IPS-18a (cell line): Measurements from ENCODE around the gene FCF1.

ENCODE experiments used
- H3K27ac ChIP-seq: one replicate; pipeline ENCODE4 v1.5.1; 2013; ENCODE audit warnings: low read length
- H3K27me3 ChIP-seq: one replicate; pipeline ENCODE4 v1.6.1; 2013; ENCODE audit warnings: mild to moderate bottlenecking, low read length; ENCODE audit not compliant: control insufficient read depth, insufficient read depth
- H3K36me3 ChIP-seq: one replicate; pipeline ENCODE4 v1.6.1; 2013; ENCODE audit warnings: low read depth, low read length; ENCODE audit not compliant: control insufficient read depth
- H3K4me1 ChIP-seq: one replicate; pipeline ENCODE4 v1.6.1; 2013; ENCODE audit warnings: low read depth, low read length; ENCODE audit not compliant: control insufficient read depth
- H3K4me3 ChIP-seq: one replicate; pipeline ENCODE4 v1.5.1; 2013; ENCODE audit warnings: low read length
- H3K9ac ChIP-seq: one replicate; pipeline ENCODE4 v1.6.1; 2013; ENCODE audit warnings: mild to moderate bottlenecking, low read length, moderate library complexity
- H3K9me3 ChIP-seq: one replicate; pipeline ENCODE4 v1.6.1; 2013; ENCODE audit warnings: low read depth, low read length; ENCODE audit not compliant: control insufficient read depth

FCF1 gene

GRCh38 chr14:74712499-74713394, at the start of gene FCF1, which contains the start of gene AREL1:
FCF1 (plus strand) TSS chr14:74713144; CDS start chr14:74713198, 54 bp downstream.
AREL1 (minus strand) TSS chr14:74713080; CDS start chr14:74685615, 27,465 bp downstream.
- Histone ChIP-seq H3K4me3 (peak within 1 kb of the TSS; percentile 89), H3K27ac (no peak within 1 kb of the TSS), H3K27me3 (no peaks in the 10 kb centered on the region), H3K4me1 (peaks cover 4% of the 10 kb centered on the region), H3K36me3 (peaks cover 24% of the 10 kb centered on the region), H3K9ac (peak within 1 kb of the TSS; percentile 76), H3K9me3 (no peaks in the 10 kb centered on the region)

GRCh38 chr14:74663884-74664283, 49.1 kb upstream of the FCF1 start:
- Histone ChIP-seq H3K27ac (no peak overlapping the region), H3K9me3 (no peaks in the 10 kb centered on the region), H3K9ac (no peak overlapping the region), H3K4me1 (no peaks in the 10 kb centered on the region), H3K27me3 (no peaks in the 10 kb centered on the region), H3K4me3 (no peak overlapping the region), H3K36me3 (peaks cover 64% of the 10 kb centered on the region)

GRCh38 chr14:74664717-74665116, 48.2 kb upstream of the FCF1 start:
- no peak overlapping the region for H3K9ac ChIP-seq
- peaks cover 71% of the 10 kb centered on the region for H3K36me3 ChIP-seq
- H3K9me3 ChIP-seq = no peaks in the 10 kb centered on the region
- H3K27ac ChIP-seq = no peak overlapping the region
- H3K4me3 ChIP-seq = no peak overlapping the region
- no peaks in the 10 kb centered on the region for H3K27me3 ChIP-seq
- H3K4me1 ChIP-seq = no peaks in the 10 kb centered on the region

- Histone ChIP-seq H3K9ac (no peak overlapping the region), H3K4me3 (no peak overlapping the region), H3K4me1 (no peaks in the 10 kb centered on the region), H3K27me3 (no peaks in the 10 kb centered on the region), H3K9me3 (no peaks in the 10 kb centered on the region), H3K36me3 (peaks cover 59% of the 10 kb centered on the region), H3K27ac (no peak overlapping the region)
Measured at GRCh38 chr14:74667758-74668157, 45.2 kb upstream of the FCF1 start.

GRCh38 chr14:74669256-74669655, 43.7 kb upstream of the FCF1 start:
- Histone ChIP-seq H3K9ac (no peak overlapping the region), H3K9me3 (no peaks in the 10 kb centered on the region), H3K36me3 (peaks cover 58% of the 10 kb centered on the region), H3K4me1 (no peaks in the 10 kb centered on the region), H3K4me3 (no peak overlapping the region), H3K27me3 (no peaks in the 10 kb centered on the region), H3K27ac (no peak overlapping the region)

DNA sequence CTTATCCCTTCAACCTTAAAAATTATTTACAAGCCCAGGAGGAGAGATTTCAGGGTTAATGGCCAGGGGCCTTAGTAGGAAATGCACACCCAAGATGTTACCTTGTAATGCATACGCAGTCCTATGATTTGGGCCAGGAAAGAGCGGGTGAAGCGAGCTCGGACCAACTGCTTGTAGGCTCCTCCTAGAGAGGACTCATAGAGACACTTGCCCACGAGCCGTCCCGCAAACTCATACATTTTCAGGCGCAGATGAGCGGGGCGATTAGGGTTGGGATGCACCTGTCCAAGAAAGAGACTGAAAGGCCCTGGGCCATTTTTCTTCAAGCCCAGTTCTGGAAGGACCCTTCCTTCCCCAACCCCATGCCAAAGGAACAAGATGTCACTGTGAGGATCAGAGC, 43.1 kb upstream of the FCF1 start:
- H3K27me3 ChIP-seq = no peaks in the 10 kb centered on the region
- no peak overlapping the region for H3K27ac ChIP-seq
- peaks cover 60% of the 10 kb centered on the region for H3K36me3 ChIP-seq
- H3K4me1 ChIP-seq = no peaks in the 10 kb centered on the region
- no peak overlapping the region for H3K4me3 ChIP-seq
- H3K9me3 ChIP-seq = no peaks in the 10 kb centered on the region
- H3K9ac ChIP-seq = no peak overlapping the region

- H3K36me3 ChIP-seq = peaks cover 64% of the 10 kb centered on the region
Measured at GRCh38 chr14:74670726-74671411, 42.1 kb upstream of the FCF1 start.

DNA sequence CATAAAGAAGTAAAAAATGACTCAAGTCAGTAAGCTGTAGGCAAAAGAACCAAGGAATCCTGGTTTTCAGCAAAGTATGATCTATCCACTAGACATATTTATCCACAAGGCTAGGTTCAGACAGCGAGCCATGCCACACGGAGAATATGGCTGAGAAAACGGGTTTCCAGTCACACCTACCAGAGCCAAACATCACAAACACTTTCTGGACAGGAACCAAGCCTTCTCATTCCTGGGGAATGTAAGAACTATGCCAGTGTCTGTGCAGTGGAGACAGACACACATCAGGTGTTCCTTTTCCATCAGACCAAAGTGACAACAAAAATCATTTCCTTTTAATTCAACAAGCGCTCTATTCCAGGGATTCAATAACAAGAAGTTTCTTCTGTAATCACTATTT, 41.2 kb upstream of the FCF1 start:
- H3K9ac ChIP-seq = no peak overlapping the region
- H3K9me3 ChIP-seq = no peaks in the 10 kb centered on the region
- H3K4me3 ChIP-seq = no peak overlapping the region
- no peaks in the 10 kb centered on the region for H3K4me1 ChIP-seq
- H3K27me3 ChIP-seq = no peaks in the 10 kb centered on the region
- H3K27ac ChIP-seq = no peak overlapping the region
- H3K36me3 ChIP-seq = peaks cover 65% of the 10 kb centered on the region

More at GRCh38 chr14:74670726-74671411, 42.1 kb upstream of the FCF1 start:
- H3K4me3 ChIP-seq = no peak overlapping the region
- no peak overlapping the region for H3K27ac ChIP-seq
- H3K4me1 ChIP-seq = no peaks in the 10 kb centered on the region
- H3K27me3 ChIP-seq = no peaks in the 10 kb centered on the region
- no peak overlapping the region for H3K9ac ChIP-seq
- H3K9me3 ChIP-seq = no peaks in the 10 kb centered on the region

GRCh38 chr14:74673768-74674167, 39.2 kb upstream of the FCF1 start:
- Histone ChIP-seq H3K9me3 (no peaks in the 10 kb centered on the region), H3K9ac (no peak overlapping the region), H3K36me3 (peaks cover 48% of the 10 kb centered on the region), H3K4me1 (no peaks in the 10 kb centered on the region), H3K27ac (no peak overlapping the region), H3K4me3 (no peak overlapping the region), H3K27me3 (no peaks in the 10 kb centered on the region)

DNA sequence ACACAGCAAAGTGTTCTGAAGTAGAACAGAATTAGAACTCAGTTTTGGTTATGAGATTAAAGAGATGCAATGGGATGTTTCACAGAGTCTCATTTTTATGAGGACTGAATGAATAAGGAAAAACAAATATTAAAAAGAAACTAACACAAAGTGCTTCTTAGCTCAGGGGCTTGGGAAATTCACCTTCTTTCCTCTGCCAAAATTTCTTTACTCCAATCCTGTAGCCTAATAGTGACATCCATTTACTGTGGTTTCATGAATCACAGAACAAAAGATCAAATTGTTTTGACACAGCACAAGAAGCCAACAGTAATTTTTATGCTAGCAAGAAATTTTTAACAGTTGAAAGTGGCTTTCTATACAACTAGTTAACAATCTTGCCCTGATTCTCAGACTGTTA, 37.7 kb upstream of the FCF1 start:
- Histone ChIP-seq H3K27me3 (no peaks in the 10 kb centered on the region), H3K4me1 (no peaks in the 10 kb centered on the region), H3K9me3 (no peaks in the 10 kb centered on the region), H3K36me3 (peaks cover 39% of the 10 kb centered on the region), H3K9ac (no peak overlapping the region), H3K27ac (no peak overlapping the region), H3K4me3 (no peak overlapping the region)

GRCh38 chr14:74682169-74682952, 30.6 kb upstream of the FCF1 start:
- no peaks in the 10 kb centered on the region for H3K27me3 ChIP-seq
- no peak overlapping the region for H3K27ac ChIP-seq
- H3K9ac ChIP-seq = no peak overlapping the region
- H3K9me3 ChIP-seq = no peaks in the 10 kb centered on the region
- no peak overlapping the region for H3K4me3 ChIP-seq
- H3K36me3 ChIP-seq = peaks cover 21% of the 10 kb centered on the region
- H3K4me1 ChIP-seq = no peaks in the 10 kb centered on the region
